Measurements from ENCODE around the gene PKIB.
"Not testable (repeated sequence)": the region's sequence is repeated elsewhere in the genome, so short reads cannot be mapped to it uniquely, and the experiment has no call there.

Gene PKIB

GRCh38 chr6:122621638-122622037, 11.4 kb downstream of the PKIB start:
- DNase-seq = no peak

GRCh38 chr6:122622479-122622878, 12.3 kb downstream of the PKIB start:
- no peak for DNase-seq

DNA sequence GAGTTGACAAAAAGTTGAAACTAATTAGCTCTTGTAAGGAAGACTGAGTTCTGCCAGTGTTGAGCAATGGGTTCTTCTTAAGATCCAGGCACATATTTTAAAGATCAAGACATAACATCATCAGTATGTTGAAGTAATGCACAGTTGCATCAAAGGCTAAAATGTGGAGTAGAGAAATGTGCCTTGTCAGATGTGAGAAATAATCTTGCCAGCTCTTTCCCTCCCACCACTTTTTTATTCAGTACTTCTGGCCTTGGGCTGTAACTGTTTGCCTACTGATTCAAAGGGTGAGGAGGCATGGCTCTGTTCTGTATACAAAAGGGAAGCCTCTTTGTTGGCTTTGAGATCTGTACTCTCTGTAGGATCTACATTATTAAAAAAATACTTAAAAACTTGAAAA, 13.1 kb downstream of the PKIB start:
- DNase-seq = no peak

DNA sequence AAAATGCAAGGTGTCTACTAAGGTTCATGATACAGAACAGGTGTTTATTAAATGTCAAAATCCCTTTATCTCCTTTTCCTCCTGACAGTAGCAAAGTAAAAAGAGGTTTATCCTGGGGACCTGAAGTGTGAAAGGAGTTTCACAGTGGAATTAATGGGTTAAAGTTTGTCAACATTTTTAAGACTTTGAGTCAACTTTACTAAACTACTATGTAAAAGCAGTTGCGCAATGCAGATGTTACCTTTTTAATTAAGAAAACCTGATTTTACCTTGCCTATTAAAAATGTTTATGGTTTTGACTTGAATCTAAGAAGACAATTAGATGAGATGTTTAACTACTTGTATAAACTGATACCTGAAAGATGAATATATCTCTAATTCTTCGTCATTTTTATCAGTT, 14.6 kb downstream of the PKIB start:
- no peak for DNase-seq

GRCh38 chr6:122628714-122629113, 18.5 kb downstream of the PKIB start:
- DNase-seq = no peak

DNA sequence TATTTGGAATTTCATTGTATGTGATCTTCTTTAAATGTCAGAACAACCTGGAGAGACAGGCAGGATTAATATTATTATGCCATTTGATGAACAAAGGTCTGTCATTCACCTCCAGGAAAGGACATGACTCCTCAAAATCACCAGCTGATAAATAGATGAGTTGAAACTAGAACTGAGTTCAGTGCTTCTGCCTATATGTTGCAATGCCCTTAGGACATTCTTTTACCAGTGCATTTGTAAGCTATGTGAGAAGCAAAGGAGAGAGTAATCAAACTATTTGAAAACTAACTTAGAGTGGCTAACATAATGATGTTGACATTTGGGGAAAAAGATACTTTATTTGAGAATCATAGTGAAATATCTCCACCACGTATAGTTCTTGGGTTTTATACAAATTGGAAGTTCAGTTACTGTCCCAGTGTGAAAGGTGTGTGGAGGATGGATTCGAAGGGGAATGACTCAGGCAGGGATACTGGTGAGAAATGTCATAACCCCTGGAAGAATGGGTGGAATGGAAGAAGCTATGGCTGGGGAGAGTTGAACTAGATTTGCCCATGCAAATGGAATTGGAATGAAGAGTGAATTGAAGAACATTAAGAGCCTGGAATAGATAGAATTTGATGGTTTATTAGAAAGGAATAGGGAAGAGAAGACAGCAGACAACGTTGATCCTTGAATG, 21.5 kb downstream of the PKIB start:
- no peak for DNase-seq

- DNase-seq = no peak
Measured at GRCh38 chr6:122640366-122640765, 30.2 kb downstream of the PKIB start.

DNA sequence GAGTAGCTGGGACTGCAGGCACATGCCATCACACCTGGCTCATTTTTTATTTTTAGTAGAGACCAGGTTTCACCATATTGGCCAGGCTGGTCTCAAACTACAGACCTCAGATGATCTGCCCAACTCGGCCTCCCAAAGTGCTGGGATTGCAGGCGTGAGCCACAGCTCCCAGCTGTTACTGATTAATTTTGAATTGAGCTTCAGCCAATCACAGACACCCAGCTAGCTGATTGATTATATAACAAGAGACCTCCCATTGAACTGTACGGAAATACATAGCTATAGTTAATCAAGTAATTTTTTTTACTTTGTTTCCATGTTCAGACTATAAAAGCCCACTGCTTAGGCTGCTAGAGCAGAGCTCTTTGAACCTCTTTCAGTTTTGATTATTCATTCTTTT, 31.6 kb downstream of the PKIB start:
- no peak for DNase-seq

- DNase-seq = not testable (repeated sequence)
Measured at GRCh38 chr6:122642604-122643003, 32.4 kb downstream of the PKIB start.

DNA sequence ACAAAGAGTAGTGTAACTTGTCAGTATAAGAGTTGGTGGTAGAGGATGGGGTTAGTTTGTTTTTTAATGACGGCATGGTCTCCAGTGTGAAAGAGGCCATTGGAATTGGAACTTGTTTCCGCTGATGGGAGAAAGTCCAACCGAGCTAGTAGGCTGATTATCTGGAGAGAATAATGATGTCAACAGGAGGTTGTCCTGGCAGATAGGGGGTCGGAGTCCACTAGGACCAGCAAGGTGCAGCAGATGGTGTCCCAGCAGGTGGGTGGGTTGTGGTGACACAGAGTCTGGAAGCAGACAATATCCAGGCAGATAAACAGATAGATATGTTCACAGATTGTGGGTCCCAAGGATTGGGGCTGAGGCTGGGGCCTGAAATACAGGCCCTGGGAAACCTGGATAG, 35.1 kb downstream of the PKIB start:
- no peak for DNase-seq

- no peak for DNase-seq
Measured at GRCh38 chr6:122647765-122648164, 37.6 kb downstream of the PKIB start.

DNA sequence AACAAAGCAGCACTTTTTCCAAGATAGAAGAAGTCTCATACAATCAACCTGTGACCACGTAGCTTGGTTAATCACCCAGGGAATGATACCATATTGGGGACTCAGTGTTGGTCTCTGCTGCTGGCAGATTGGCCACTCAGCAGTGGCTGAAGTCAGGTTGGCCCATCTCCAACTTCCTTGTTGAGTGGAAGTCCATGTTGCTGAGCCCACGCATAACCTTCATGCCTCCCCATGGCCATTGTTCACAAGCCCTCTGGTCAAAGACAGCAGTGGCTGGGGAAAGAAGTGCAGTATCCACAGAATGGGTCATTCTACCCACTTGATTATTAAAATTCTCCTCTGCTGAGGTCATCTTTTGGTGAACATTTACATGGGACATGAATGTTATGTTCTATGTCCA, 38.5 kb downstream of the PKIB start:
- no peak for DNase-seq

DNA sequence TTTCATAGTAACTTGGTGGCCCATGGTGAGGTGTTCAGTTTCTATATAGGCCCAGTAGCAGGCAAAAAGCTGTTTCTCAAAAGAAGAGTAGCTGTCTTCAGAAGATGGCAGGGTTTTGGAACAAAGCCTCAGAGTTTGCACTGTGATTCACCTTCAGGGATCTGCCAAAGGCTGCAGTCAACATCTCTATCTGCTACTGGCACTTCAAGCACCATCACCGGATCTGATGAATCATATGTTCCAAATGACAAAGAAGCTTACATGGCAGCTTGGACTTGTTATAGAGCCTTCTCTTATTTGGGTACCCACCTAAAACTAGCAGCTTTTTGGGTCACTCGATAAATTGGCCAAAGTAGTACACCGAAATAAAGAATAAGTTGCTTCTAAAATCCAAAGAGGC, 39.5 kb downstream of the PKIB start:
- DNase-seq = no peak

DNA sequence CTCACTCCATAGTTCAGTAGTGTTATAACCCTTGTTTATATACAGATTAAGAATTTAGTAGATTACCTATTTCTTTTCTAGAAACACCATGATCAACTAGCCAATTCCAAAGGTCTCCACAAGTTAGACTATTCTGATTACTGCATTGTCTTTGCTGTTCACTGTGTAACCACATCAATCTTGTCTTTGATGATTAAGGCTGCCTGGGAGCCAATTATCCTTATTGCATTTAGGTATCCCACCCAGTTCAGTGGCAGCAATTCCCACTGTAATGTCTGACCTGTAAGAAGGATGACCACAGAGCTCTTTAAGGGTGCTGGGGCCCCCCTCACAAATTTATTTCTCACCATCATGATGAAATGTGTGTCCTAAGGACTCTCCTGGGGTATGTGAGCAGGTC, 40.2 kb downstream of the PKIB start:
- DNase-seq = no peak

- DNase-seq = no peak
Measured at GRCh38 chr6:122651031-122651430, 40.8 kb downstream of the PKIB start.

- no peak for DNase-seq
Measured at GRCh38 chr6:122651604-122652003, 41.4 kb downstream of the PKIB start.

- no peak for DNase-seq
Measured at GRCh38 chr6:122652431-122652830, 42.2 kb downstream of the PKIB start.

- DNase-seq = no peak
Measured at GRCh38 chr6:122653094-122653493, 42.9 kb downstream of the PKIB start.

GRCh38 chr6:122654012-122654411, 43.8 kb downstream of the PKIB start:
- no peak for DNase-seq

GRCh38 chr6:122657601-122658000, 47.4 kb downstream of the PKIB start:
- DNase-seq = no peak

GRCh38 chr6:122660296-122660695, 50.1 kb downstream of the PKIB start:
- no peak for DNase-seq

- no peak for DNase-seq
Measured at GRCh38 chr6:122663981-122664380, 53.8 kb downstream of the PKIB start.

DNA sequence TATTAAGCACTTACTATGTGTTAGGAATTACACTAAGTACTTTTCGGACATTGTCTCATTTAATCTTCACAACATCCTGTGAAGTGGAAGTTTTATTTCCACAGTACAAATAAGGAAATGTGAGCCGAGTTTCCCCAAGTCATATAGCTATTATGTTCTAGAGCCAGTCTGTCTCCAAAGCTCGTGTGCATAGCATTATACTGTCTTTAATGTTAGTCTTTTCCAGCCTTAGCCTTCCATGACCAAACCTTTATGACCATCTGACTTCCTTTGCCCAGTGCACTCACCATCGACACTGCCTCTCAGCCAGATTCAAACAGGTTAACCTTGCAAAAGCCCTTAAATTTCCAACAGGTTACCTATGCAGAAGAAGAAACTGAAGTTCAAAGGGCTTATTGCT, 55.7 kb downstream of the PKIB start:
- DNase-seq = no peak

DNA sequence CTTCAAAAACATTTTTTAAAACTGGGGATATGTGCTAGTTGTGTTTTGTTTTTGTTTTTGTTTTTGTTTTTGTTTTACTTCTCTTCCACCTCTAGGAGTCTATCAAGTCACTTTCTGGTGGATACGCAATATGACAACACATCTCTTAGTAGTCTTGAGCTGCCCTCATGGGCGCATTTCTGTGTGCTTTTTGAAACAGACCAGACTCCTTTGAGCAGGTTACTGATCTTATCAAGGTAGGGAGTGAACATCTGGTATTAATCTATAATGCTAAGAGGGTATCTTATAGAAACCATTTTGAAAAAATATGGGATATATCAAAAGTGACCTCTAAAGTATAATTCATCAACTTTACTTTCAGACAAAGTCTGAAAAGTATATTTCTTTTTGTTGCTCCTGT, 56.2 kb downstream of the PKIB start:
- no peak for DNase-seq

DNA sequence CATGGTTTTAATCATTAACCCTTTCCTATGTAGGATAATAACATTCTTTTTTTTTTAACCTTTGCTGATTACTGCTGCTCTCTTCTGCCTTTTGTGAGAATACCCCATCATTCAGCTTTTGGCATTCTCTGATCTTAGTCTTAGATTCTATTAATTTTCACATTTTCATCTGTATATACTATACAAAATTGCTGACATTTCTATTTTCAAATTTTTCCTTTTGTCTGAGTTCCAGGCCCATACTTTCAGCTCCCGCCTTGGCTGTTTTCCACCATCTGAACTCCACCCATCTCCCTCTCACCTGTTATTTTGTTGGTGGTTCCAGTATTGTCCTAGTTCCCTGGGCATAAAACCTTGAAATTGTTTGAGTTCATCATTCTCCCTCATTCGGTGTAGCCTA, 59.2 kb downstream of the PKIB start:
- no peak for DNase-seq

DNA sequence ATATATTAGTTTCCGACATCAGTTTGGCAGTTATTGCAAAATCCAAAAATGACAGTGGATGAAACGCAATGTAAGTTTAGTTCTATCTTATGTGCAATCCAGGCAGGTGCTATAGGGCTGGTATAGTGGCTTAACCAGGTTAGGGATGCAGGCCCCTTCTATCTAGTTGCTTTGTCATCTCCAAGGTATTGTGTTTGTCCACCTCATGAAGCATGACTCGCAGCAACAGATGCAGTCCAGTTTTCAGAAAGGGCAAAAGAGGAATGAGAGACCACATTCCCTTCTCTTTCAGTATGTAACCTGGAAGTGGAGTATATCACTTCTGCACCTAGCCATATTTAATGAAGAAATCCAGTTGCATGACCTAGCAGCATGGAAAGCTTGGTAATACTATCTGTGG, 59.7 kb downstream of the PKIB start:
- no peak for DNase-seq

Data from CD4-positive, alpha-beta T cell treated with Interferon alpha-2 for 1 hour (primary cell).